Astrocyte (in vitro differentiated cells and primary cell): ENCODE data around the gene TOP3B. TPM values are rescaled to one million over a fixed set of nuclear protein-coding genes. Genes with fewer than 3 reads are reported as not detected.

Experiments
- DNase-seq: peaks from one replicate; pipeline ENCODE4 v3.0.0-alpha.2; 2010; ENCODE audit warnings: low read depth
- FAIRE-seq: peaks from 2 replicates; lab custom pipeline; 2011; peaks lifted over from hg19 to GRCh38; lab: Jason Lieb, UNC
- H2AFZ ChIP-seq: 2 replicates; pipeline ENCODE4 v1.6.0; 2012; ENCODE audit warnings: low read depth, low read length, inconsistent platforms
- H3K27ac ChIP-seq: 2 replicates; pipeline ENCODE4 v1.5.1; 2011; ENCODE audit warnings: low read depth, low read length, inconsistent platforms
- H3K27me3 ChIP-seq: 2 replicates; pipeline ENCODE4 v1.6.0; 2011; ENCODE audit warnings: low read length, inconsistent platforms; ENCODE audit not compliant: insufficient read depth
- H3K36me3 ChIP-seq: 2 replicates; pipeline ENCODE4 v1.5.1; 2011; ENCODE audit warnings: low read length, inconsistent platforms; ENCODE audit not compliant: insufficient read depth
- H3K4me1 ChIP-seq: 2 replicates; pipeline ENCODE4 v1.5.1; 2011; ENCODE audit warnings: low read length, inconsistent platforms; ENCODE audit not compliant: insufficient read depth
- H3K4me2 ChIP-seq: 2 replicates; pipeline ENCODE4 v1.6.0; 2012; ENCODE audit warnings: low read length, inconsistent platforms
- H3K4me3 ChIP-seq: 2 replicates; pipeline ENCODE4 v1.5.1; 2011; ENCODE audit warnings: low read depth, mild to moderate bottlenecking, low read length, inconsistent platforms; ENCODE audit not compliant: insufficient read depth
- H3K79me2 ChIP-seq: 2 replicates; pipeline ENCODE4 v1.6.0; 2012; ENCODE audit warnings: mild to moderate bottlenecking, low read length, inconsistent platforms; ENCODE audit not compliant: insufficient read depth
- H3K9ac ChIP-seq: 2 replicates; pipeline ENCODE4 v1.6.0; 2012; ENCODE audit warnings: mild to moderate bottlenecking, low read length, inconsistent platforms
- H3K9me3 ChIP-seq: 2 replicates; pipeline ENCODE4 v1.5.1; 2012; ENCODE audit warnings: low read depth, mild to moderate bottlenecking, low read length, inconsistent platforms; ENCODE audit not compliant: insufficient read depth
- H4K20me1 ChIP-seq: 2 replicates; pipeline ENCODE4 v1.6.0; 2012; ENCODE audit warnings: low read length, inconsistent platforms; ENCODE audit not compliant: insufficient read depth
- H3K27ac Mint-ChIP-seq: one replicate; pipeline ENCODE4 v1.8.0; 2021; ENCODE audit warnings: mild to moderate bottlenecking, mixed read lengths; ENCODE audit not compliant: unreplicated experiment
- H3K27me3 Mint-ChIP-seq: one replicate; pipeline ENCODE4 v1.8.0; 2021; ENCODE audit warnings: low read depth, mixed read lengths; ENCODE audit not compliant: unreplicated experiment
- H3K36me3 Mint-ChIP-seq: one replicate; pipeline ENCODE4 v1.8.0; 2021; ENCODE audit warnings: low read depth, mixed read lengths; ENCODE audit not compliant: unreplicated experiment
- H3K4me1 Mint-ChIP-seq: one replicate; pipeline ENCODE4 v1.8.0; 2021; ENCODE audit warnings: low read depth, mixed read lengths; ENCODE audit not compliant: unreplicated experiment
- H3K4me3 Mint-ChIP-seq: one replicate; pipeline ENCODE4 v1.8.0; 2021; ENCODE audit warnings: mild to moderate bottlenecking, moderate library complexity, mixed read lengths; ENCODE audit not compliant: unreplicated experiment
- H3K9me3 Mint-ChIP-seq: one replicate; pipeline ENCODE4 v1.8.0; 2021; ENCODE audit warnings: mild to moderate bottlenecking, mixed read lengths; ENCODE audit not compliant: unreplicated experiment
- EZH2 ChIP-seq: IDR thresholded peaks from 2 replicates; pipeline ENCODE4 v1.6.1; 2012; ENCODE audit warnings: mild to moderate bottlenecking, low read length, inconsistent platforms; ENCODE audit not compliant: insufficient read depth
- total RNA-seq: library from RNA; stranded (reverse); gene quantifications from 2 replicates; pipeline ENCODE4 v1.2.1, GENCODE V29; 2021
- TF ChIP-seq, protein P1 (sequence below): IDR thresholded peaks from 2 replicates; pipeline ENCODE4 v1.5.1; 2011; ENCODE audit warnings: low read depth, mild to moderate bottlenecking, inconsistent platforms, low read length, moderate library complexity; ENCODE audit not compliant: insufficient read depth

The TOP3B gene
- total RNA-seq, 1 donor from 2014 or later: 37.3 TPM

DNA sequence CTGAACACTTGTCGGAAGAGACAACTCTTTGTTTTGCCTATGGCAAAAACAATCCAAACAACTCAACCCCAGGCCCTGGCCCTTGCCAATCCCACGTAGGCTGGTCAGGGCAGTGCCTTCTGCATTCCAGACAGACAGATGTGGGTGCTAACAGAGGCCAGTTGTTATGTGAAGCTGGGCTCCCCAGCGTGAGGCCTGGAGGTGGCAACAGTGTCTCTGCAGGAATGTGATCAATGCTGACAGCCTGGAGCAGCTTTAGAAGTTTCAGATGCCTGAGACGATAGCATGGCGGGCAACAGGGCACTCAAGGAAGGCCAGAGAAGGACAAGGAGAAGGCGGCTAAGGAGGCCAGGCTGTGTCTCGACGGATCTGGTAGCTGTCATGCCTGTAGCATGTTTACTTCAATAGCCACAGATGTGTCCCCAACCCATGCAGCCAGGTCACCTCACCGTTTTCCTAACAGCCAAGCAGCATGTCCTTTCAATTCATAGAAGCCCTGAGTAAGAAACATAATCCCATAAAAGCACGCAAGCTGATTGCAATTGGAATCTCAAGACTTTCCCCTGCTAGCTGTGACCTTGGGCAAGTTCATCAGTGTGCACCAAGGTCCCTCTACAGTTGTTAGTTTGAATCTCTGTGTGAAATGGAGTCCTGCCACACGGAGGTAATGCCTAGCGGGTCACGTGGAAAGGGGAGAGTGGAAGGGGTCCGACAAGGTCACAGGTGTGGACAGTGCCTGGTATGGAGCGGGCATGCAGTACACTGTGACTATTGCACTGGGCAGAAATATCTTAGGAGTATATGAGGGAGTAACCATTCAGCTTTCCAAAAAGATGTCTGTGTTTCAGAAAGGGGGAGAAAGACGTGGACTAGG lies 15.7 kb downstream of the TOP3B start:
- Histone ChIP-seq H2AFZ (no peak overlapping the region), H3K36me3 (peaks cover 39% of the 10 kb centered on the region), H3K4me2 (no peak overlapping the region), H3K4me3 (no peak overlapping the region), H3K9ac (no peak overlapping the region), H3K4me1 (peaks cover 6% of the 10 kb centered on the region), H3K27me3 (no peaks in the 10 kb centered on the region), H3K27ac (no peak overlapping the region), H3K9me3 (no peaks in the 10 kb centered on the region), H4K20me1 (peaks cover 9% of the 10 kb centered on the region), H3K79me2 (no peaks in the 10 kb centered on the region)
- H3K9me3 Mint-ChIP-seq: no peaks in the 10 kb centered on the region
- H3K27ac Mint-ChIP-seq: no peak overlapping the region
- H3K27me3 Mint-ChIP-seq: no peaks in the 10 kb centered on the region
- TF ChIP-seq, protein P1, sequence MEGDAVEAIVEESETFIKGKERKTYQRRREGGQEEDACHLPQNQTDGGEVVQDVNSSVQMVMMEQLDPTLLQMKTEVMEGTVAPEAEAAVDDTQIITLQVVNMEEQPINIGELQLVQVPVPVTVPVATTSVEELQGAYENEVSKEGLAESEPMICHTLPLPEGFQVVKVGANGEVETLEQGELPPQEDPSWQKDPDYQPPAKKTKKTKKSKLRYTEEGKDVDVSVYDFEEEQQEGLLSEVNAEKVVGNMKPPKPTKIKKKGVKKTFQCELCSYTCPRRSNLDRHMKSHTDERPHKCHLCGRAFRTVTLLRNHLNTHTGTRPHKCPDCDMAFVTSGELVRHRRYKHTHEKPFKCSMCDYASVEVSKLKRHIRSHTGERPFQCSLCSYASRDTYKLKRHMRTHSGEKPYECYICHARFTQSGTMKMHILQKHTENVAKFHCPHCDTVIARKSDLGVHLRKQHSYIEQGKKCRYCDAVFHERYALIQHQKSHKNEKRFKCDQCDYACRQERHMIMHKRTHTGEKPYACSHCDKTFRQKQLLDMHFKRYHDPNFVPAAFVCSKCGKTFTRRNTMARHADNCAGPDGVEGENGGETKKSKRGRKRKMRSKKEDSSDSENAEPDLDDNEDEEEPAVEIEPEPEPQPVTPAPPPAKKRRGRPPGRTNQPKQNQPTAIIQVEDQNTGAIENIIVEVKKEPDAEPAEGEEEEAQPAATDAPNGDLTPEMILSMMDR: no peak
- no peak for TF ChIP-seq EZH2
- H3K4me1 Mint-ChIP-seq: no peaks in the 10 kb centered on the region
- H3K4me3 Mint-ChIP-seq: no peak overlapping the region
- DNase-seq: no peak
- H3K36me3 Mint-ChIP-seq: peaks cover 29% of the 10 kb centered on the region
- FAIRE-seq: no peak

DNA sequence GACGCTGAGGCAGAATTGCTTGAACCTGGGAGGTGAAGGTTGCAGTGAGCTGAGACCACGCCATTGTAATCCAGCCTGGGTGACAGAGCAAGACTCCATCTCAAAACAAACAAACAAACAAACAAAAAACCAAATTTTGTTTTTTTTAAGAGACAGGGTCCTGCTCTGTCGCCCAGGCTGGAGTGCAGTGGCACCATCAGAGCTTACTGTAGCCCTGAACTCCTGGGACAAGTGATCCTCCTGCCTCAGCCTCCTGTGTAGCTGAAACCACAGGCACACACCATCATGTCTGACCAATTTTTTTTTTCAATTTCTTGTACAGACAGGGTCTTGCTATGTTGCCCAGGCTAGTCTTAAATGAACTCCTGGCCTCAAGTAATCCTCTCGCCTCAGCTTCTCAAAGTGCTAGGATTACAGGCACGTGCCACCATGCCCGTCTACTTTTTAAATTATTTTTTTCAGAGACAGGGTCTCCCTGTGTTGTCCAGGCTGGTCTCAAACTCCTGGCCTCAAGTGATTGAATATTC lies 16.8 kb downstream of the TOP3B start:
- H3K4me3 ChIP-seq: no peak overlapping the region
- no peak overlapping the region for H2AFZ ChIP-seq
- H3K27me3 Mint-ChIP-seq: no peaks in the 10 kb centered on the region
- H3K27ac Mint-ChIP-seq: no peak overlapping the region
- no peaks in the 10 kb centered on the region for H3K79me2 ChIP-seq
- peaks cover 28% of the 10 kb centered on the region for H3K36me3 Mint-ChIP-seq
- no peak for FAIRE-seq
- no peak for DNase-seq
- TF ChIP-seq, protein P1: no peak
- TF ChIP-seq EZH2: no peak
- H3K4me2 ChIP-seq: no peak overlapping the region
- no peaks in the 10 kb centered on the region for H3K27me3 ChIP-seq
- no peak overlapping the region for H3K27ac ChIP-seq
- H3K4me1 Mint-ChIP-seq: no peaks in the 10 kb centered on the region
- H3K4me1 ChIP-seq: peaks cover 9% of the 10 kb centered on the region
- no peak overlapping the region for H3K9ac ChIP-seq
- peaks cover 31% of the 10 kb centered on the region for H3K36me3 ChIP-seq
- H3K9me3 Mint-ChIP-seq: no peaks in the 10 kb centered on the region
- no peaks in the 10 kb centered on the region for H3K9me3 ChIP-seq
- H3K4me3 Mint-ChIP-seq: no peak overlapping the region
- H4K20me1 ChIP-seq: peaks cover 16% of the 10 kb centered on the region
